ENCODE results near the gene EPRS1. TPM values are rescaled to one million over a fixed set of nuclear protein-coding genes. Genes with fewer than 3 reads are reported as not detected.
"Not testable (repeated sequence)": the region's sequence is repeated elsewhere in the genome, so short reads cannot be mapped to it uniquely, and the experiment has no call there.

EPRS1 gene
- 163 and 176 TPM in 2 replicates for total RNA-seq

GRCh38 chr1:220046052-220046930 is at the start of gene EPRS1:
EPRS1 (minus strand) TSS chr1:220046505; CDS start chr1:220046388, 117 bp downstream.
- peaks cover 16% of the 10 kb centered on the region for H3K36me3 Mint-ChIP-seq (ENCODE audit: low read depth)
- no peaks in the 10 kb centered on the region for H3K27me3 Mint-ChIP-seq (ENCODE audit: low read depth)
- intact Hi-C loops (cut with micrococcal nuclease): loop anchor here (1.0 kb wide), 3 partner anchors 43 to 226 kb away; partner anchors contain the start of genes BPNT1, IARS2 and RAB3GAP2
- peak within 1 kb of the TSS; percentile 96 for H3K27ac Mint-ChIP-seq
- H3K4me3 Mint-ChIP-seq (ENCODE audit: low read depth): peak within 1 kb of the TSS; percentile 92
- peaks cover 22% of the 10 kb centered on the region for H3K4me1 Mint-ChIP-seq (ENCODE audit: low read depth)
- H3K9me3 Mint-ChIP-seq: no peaks in the 10 kb centered on the region
- peak; percentile 95 for DNase-seq (ENCODE audit: low spot score)

- Mint-ChIP-seq H3K36me3 (ENCODE audit: low read depth) (peaks cover 23% of the 10 kb centered on the region), H3K4me1 (ENCODE audit: low read depth) (peaks cover 15% of the 10 kb centered on the region), H3K9me3 (no peaks in the 10 kb centered on the region), H3K4me3 (ENCODE audit: low read depth) (peak within 1 kb of the TSS; percentile 63), H3K27ac (peak within 1 kb of the TSS; percentile 52), H3K27me3 (ENCODE audit: low read depth) (no peaks in the 10 kb centered on the region)
- intact Hi-C loops (cut with micrococcal nuclease): loop anchor here (1.0 to 2.0 kb wide), 2 partner anchors 48 to 103 kb away; partner anchors contain the start of gene EPRS1
- peak; percentile 84 for DNase-seq (ENCODE audit: low spot score)
Observed at GRCh38 chr1:220094016-220094911, 48.0 kb upstream of the EPRS1 start, which contains the start of gene IARS2. IARS2 (plus strand) TSS chr1:220094132; CDS start chr1:220094217, 85 bp downstream.

- peaks cover 15% of the 10 kb centered on the region for H3K4me1 Mint-ChIP-seq (ENCODE audit: low read depth)
- no peak overlapping the region for H3K4me3 Mint-ChIP-seq (ENCODE audit: low read depth)
- H3K9me3 Mint-ChIP-seq: no peaks in the 10 kb centered on the region
- peaks cover 23% of the 10 kb centered on the region for H3K36me3 Mint-ChIP-seq (ENCODE audit: low read depth)
- no peak overlapping the region for H3K27ac Mint-ChIP-seq
- H3K27me3 Mint-ChIP-seq (ENCODE audit: low read depth): no peaks in the 10 kb centered on the region
- no peak for DNase-seq (ENCODE audit: low spot score)
- intact Hi-C loops (cut with micrococcal nuclease): loop anchor here (1.0 to 2.0 kb wide), 3 partner anchors 47 to 179 kb away; partner anchors contain the start of genes EPRS1 and RAB3GAP2
Observed at GRCh38 chr1:220093361-220094015, 47.2 kb upstream of the EPRS1 start.

GRCh38 chr1:220092694-220093093 is 46.4 kb upstream of the EPRS1 start:
- intact Hi-C loops (cut with micrococcal nuclease): loop anchor here (1.0 kb wide), 1 partner anchor 180 kb away; the partner anchor contains the start of gene RAB3GAP2
- Mint-ChIP-seq H3K36me3 (ENCODE audit: low read depth) (peaks cover 18% of the 10 kb centered on the region), H3K9me3 (no peaks in the 10 kb centered on the region), H3K4me3 (ENCODE audit: low read depth) (no peak overlapping the region), H3K27ac (no peak overlapping the region), H3K4me1 (ENCODE audit: low read depth) (peaks cover 12% of the 10 kb centered on the region), H3K27me3 (ENCODE audit: low read depth) (no peaks in the 10 kb centered on the region)
- DNase-seq (ENCODE audit: low spot score): no peak

- H3K27me3 Mint-ChIP-seq (ENCODE audit: low read depth): no peaks in the 10 kb centered on the region
- no peaks in the 10 kb centered on the region for H3K36me3 Mint-ChIP-seq (ENCODE audit: low read depth)
- peak; percentile 97 for DNase-seq (ENCODE audit: low spot score)
- H3K4me3 Mint-ChIP-seq (ENCODE audit: low read depth): peak within 1 kb of the TSS; percentile 91
- intact Hi-C loops (cut with micrococcal nuclease): loop anchor here (1.0 kb wide), 2 partner anchors 44 to 182 kb away; partner anchors contain the start of genes EPRS1 and RAB3GAP2
- peaks cover 9% of the 10 kb centered on the region for H3K4me1 Mint-ChIP-seq (ENCODE audit: low read depth)
- H3K27ac Mint-ChIP-seq: peak within 1 kb of the TSS; percentile 88
- no peaks in the 10 kb centered on the region for H3K9me3 Mint-ChIP-seq
Observed at GRCh38 chr1:220089650-220090556, 43.6 kb upstream of the EPRS1 start, which contains the start of gene BPNT1. BPNT1 (minus strand) TSS chr1:220089788; CDS start chr1:220079846, 9,942 bp downstream.

- H3K4me3 Mint-ChIP-seq (ENCODE audit: low read depth); H3K27me3 Mint-ChIP-seq (ENCODE audit: low read depth); H3K36me3 Mint-ChIP-seq (ENCODE audit: low read depth); DNase-seq (ENCODE audit: low spot score); H3K4me1 Mint-ChIP-seq (ENCODE audit: low read depth); H3K27ac Mint-ChIP-seq; H3K9me3 Mint-ChIP-seq; intact Hi-C loops (cut with micrococcal nuclease): not testable (repeated sequence)
Observed at GRCh38 chr1:220086261-220086686, 40.0 kb upstream of the EPRS1 start.

GRCh38 chr1:220084460-220084859 is 38.2 kb upstream of the EPRS1 start:
- Mint-ChIP-seq H3K4me3 (ENCODE audit: low read depth) (no peak overlapping the region), H3K36me3 (ENCODE audit: low read depth) (peaks cover 10% of the 10 kb centered on the region), H3K9me3 (no peaks in the 10 kb centered on the region), H3K27ac (no peak overlapping the region), H3K27me3 (ENCODE audit: low read depth) (no peaks in the 10 kb centered on the region), H3K4me1 (ENCODE audit: low read depth) (peaks cover 4% of the 10 kb centered on the region)
- intact Hi-C loops (cut with micrococcal nuclease): no loop called here
- DNase-seq (ENCODE audit: low spot score): no peak

GRCh38 chr1:220077887-220078286 is 31.6 kb upstream of the EPRS1 start:
- intact Hi-C loops (cut with micrococcal nuclease): no loop called here
- H3K27ac Mint-ChIP-seq: no peak overlapping the region
- no peak for DNase-seq (ENCODE audit: low spot score)
- H3K4me3 Mint-ChIP-seq (ENCODE audit: low read depth): no peak overlapping the region
- peaks cover 25% of the 10 kb centered on the region for H3K36me3 Mint-ChIP-seq (ENCODE audit: low read depth)
- H3K27me3 Mint-ChIP-seq (ENCODE audit: low read depth): no peaks in the 10 kb centered on the region
- no peaks in the 10 kb centered on the region for H3K9me3 Mint-ChIP-seq
- H3K4me1 Mint-ChIP-seq (ENCODE audit: low read depth): no peaks in the 10 kb centered on the region

GRCh38 chr1:220076861-220077762 is 30.8 kb upstream of the EPRS1 start:
- no peak for DNase-seq (ENCODE audit: low spot score)
- H3K4me1 Mint-ChIP-seq (ENCODE audit: low read depth): no peaks in the 10 kb centered on the region
- H3K4me3 Mint-ChIP-seq (ENCODE audit: low read depth): no peak overlapping the region
- intact Hi-C loops (cut with micrococcal nuclease): no loop called here
- H3K9me3 Mint-ChIP-seq: no peaks in the 10 kb centered on the region
- H3K27ac Mint-ChIP-seq: no peak overlapping the region
- H3K27me3 Mint-ChIP-seq (ENCODE audit: low read depth): no peaks in the 10 kb centered on the region
- peaks cover 29% of the 10 kb centered on the region for H3K36me3 Mint-ChIP-seq (ENCODE audit: low read depth)

GRCh38 chr1:220067269-220068204 is 21.2 kb upstream of the EPRS1 start:
- no peaks in the 10 kb centered on the region for H3K27me3 Mint-ChIP-seq (ENCODE audit: low read depth)
- no peaks in the 10 kb centered on the region for H3K4me1 Mint-ChIP-seq (ENCODE audit: low read depth)
- H3K27ac Mint-ChIP-seq: no peak overlapping the region
- no peaks in the 10 kb centered on the region for H3K9me3 Mint-ChIP-seq
- peaks cover 30% of the 10 kb centered on the region for H3K36me3 Mint-ChIP-seq (ENCODE audit: low read depth)
- DNase-seq (ENCODE audit: low spot score): no peak
- H3K4me3 Mint-ChIP-seq (ENCODE audit: low read depth): no peak overlapping the region
- intact Hi-C loops (cut with micrococcal nuclease): no loop called here
